Uterus (tissue), 2 donors: ENCODE data around the gene VIL1.

ENCODE experiments used
- POLR2A ChIP-seq, 2 donors: fragments of 450-650 bp; IDR thresholded peaks; one replicate each; pipeline ENCODE4 v1.6.1; 2016; ENCODE audit warnings: antibody characterized with exemption in 2 of 2, mild to moderate bottlenecking in 1 of 2, moderate library complexity in 1 of 2
- TF ChIP-seq, protein P1 (sequence below), 4 experiments: fragments of 200-600 bp in 2 of 4; fragments of 450-650 bp in 2 of 4; sonication (generic) in 2 of 4; IDR thresholded peaks; one replicate each; pipeline ENCODE4 v1.5.1; 2016 to 2019; ENCODE audit warnings: antibody characterized with exemption in 4 of 4, mild to moderate bottlenecking in 2 of 4, moderate library complexity in 1 of 4

DNA sequence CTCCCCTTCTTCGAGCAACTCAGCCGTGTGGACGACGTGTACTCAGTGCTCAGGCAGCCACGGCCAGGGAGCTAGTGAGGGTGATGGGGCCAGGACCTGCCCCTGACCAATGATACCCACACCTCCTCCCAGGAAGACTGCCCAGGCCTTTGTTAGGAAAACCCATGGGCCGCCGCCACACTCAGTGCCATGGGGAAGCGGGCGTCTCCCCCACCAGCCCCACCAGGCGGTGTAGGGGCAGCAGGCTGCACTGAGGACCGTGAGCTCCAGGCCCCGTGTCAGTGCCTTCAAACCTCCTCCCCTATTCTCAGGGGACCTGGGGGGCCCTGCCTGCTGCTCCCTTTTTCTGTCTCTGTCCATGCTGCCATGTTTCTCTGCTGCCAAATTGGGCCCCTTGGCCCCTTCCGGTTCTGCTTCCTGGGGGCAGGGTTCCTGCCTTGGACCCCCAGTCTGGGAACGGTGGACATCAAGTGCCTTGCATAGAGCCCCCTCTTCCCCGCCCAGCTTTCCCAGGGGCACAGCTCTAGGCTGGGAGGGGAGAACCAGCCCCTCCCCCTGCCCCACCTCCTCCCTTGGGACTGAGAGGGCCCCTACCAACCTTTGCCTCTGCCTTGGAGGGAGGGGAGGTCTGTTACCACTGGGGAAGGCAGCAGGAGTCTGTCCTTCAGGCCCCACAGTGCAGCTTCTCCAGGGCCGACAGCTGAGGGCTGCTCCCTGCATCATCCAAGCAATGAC, 14.4 kb upstream of the VIL1 start:
- TF ChIP-seq, protein P1, sequence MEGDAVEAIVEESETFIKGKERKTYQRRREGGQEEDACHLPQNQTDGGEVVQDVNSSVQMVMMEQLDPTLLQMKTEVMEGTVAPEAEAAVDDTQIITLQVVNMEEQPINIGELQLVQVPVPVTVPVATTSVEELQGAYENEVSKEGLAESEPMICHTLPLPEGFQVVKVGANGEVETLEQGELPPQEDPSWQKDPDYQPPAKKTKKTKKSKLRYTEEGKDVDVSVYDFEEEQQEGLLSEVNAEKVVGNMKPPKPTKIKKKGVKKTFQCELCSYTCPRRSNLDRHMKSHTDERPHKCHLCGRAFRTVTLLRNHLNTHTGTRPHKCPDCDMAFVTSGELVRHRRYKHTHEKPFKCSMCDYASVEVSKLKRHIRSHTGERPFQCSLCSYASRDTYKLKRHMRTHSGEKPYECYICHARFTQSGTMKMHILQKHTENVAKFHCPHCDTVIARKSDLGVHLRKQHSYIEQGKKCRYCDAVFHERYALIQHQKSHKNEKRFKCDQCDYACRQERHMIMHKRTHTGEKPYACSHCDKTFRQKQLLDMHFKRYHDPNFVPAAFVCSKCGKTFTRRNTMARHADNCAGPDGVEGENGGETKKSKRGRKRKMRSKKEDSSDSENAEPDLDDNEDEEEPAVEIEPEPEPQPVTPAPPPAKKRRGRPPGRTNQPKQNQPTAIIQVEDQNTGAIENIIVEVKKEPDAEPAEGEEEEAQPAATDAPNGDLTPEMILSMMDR (IDR thresholded peaks at IDR 0.05): no peak
- TF ChIP-seq POLR2A (IDR thresholded peaks at IDR 0.05): no peak
